ENCODE results near the gene KL.

GRCh38 chr13:33032037-33032625 is 15.9 kb downstream of the KL start:
- TF ChIP-seq CTCF (IDR thresholded peaks at IDR 0.05): no peak
- no peak for TF ChIP-seq POLR2A (IDR thresholded peaks at IDR 0.05)
- no peak for TF ChIP-seq POLR2AphosphoS5 (IDR thresholded peaks at IDR 0.05)
- TF ChIP-seq EP300 (IDR thresholded peaks at IDR 0.05): no peak
